Testis (tissue), 3 donors: ENCODE results near the gene SH2D3A. TPM values are rescaled to one million over a fixed set of nuclear protein-coding genes. Genes with fewer than 3 reads are reported as not detected.

Experiments
- DNase-seq: peaks from one replicate; pipeline ENCODE4 v3.0.0-alpha.2; 2019
- H3K27ac ChIP-seq, 2 donors: fragments of 200-600 bp; sonication (generic); one replicate each; pipeline ENCODE4 v1.5.1; 2019
- H3K27me3 ChIP-seq: fragments of 200-600 bp; sonication (generic); one replicate; pipeline ENCODE4 v1.5.1; 2019
- H3K36me3 ChIP-seq: fragments of 200-600 bp; sonication (generic); one replicate; pipeline ENCODE4 v1.5.1; 2017; ENCODE audit warnings: low read depth; ENCODE audit errors: missing control alignments
- H3K4me1 ChIP-seq: fragments of 200-600 bp; sonication (generic); one replicate; pipeline ENCODE4 v1.5.1; 2019
- H3K4me3 ChIP-seq, 2 donors: fragments of 200-600 bp; sonication (generic); one replicate each; pipeline ENCODE4 v1.5.1; 2017 to 2019
- H3K9me3 ChIP-seq: fragments of 200-600 bp; sonication (generic); one replicate; pipeline ENCODE4 v1.5.1; 2017
- CTCF ChIP-seq, 3 experiments: fragments of 450-650 bp in 2 of 3; fragments of 200-600 bp in 1 of 3; sonication (generic) in 1 of 3; IDR thresholded peaks; one replicate each; pipeline ENCODE4 v1.5.1; 2016 to 2019; ENCODE audit warnings: antibody characterized with exemption in 3 of 3, mild to moderate bottlenecking in 2 of 3, moderate library complexity in 1 of 3
- POLR2A ChIP-seq: fragments of 450-650 bp; IDR thresholded peaks from one replicate; pipeline ENCODE4 v1.6.1; 2017; ENCODE audit warnings: antibody characterized with exemption, mild to moderate bottlenecking, moderate library complexity
- WGBS, 2 donors: methylation state at CpG; one replicate each; pipeline ENCODE4 v1.1.5; 2018; 5-methylcytosine and 5-hydroxymethylcytosine counted together
- intact Hi-C: fragments of 100-400 bp; cut with DNase I; formaldehyde crosslinking; loops from one replicate; pipeline ENCODE4 v1.15.1; 2023; ENCODE audit warnings: low total_unique reads
- polyA plus RNA-seq: library from polyadenylated mRNA; stranded (reverse); fragments of 350-450 nt; fragmentation: Illumina TruSeq; extraction: RNeasy Lipid Tissue Mini Kit (QIAGEN cat#74804); gene quantifications from one replicate; pipeline ENCODE4 v1.2.3, GENCODE V29; 2014; ENCODE audit warnings: low read depth, low replicate concordance; ENCODE audit not compliant: insufficient read depth
- total RNA-seq, 2 donors: library from RNA; depleted of rRNA; stranded (reverse); fragments of >200 nt; gene quantifications; one replicate each; pipeline ENCODE4 v1.2.3, GENCODE V29; 2016

Gene SH2D3A
- total and polyA plus RNA-seq, 3 donors from 2014 or later, result 7.4 to 12.8 (median 7.5) TPM

- H3K4me3 ChIP-seq, result peak overlapping the region in 1 of 2 donors; percentile 88
- 0 to 11% methylated on average over 4 to 13 of the region's 13 CpGs for WGBS, 2 donors
- no peaks in the 10 kb centered on the region for H3K9me3 ChIP-seq
- intact Hi-C loops, result no loop called here
- peak overlapping the region; percentile 81 to 94 for H3K27ac ChIP-seq
- DNase-seq, result peak; percentile 99
- TF ChIP-seq POLR2A (no peak), CTCF (IDR thresholded peaks at IDR 0.05) (peak; percentile 47 to 74 (median 64))
- no peaks in the 10 kb centered on the region for H3K36me3 ChIP-seq
- peaks cover 27% of the 10 kb centered on the region for H3K4me1 ChIP-seq
- H3K27me3 ChIP-seq, result no peaks in the 10 kb centered on the region
Measured at GRCh38 chr19:6737873-6738786, 29.1 kb downstream of the SH2D3A start.

GRCh38 chr19:6737284-6737872 lies 29.9 kb downstream of the SH2D3A start, which contains the start of gene GPR108:
Gene GPR108 (minus strand): TSS chr19:6737580. CDS start chr19:6737576, 4 bp downstream.
- DNase-seq, result peak; percentile 100
- no peak for TF ChIP-seq POLR2A
- TF ChIP-seq CTCF (IDR thresholded peaks at IDR 0.05), result no peak
- Histone ChIP-seq H3K27ac (peak within 1 kb of the TSS; percentile 99 to 100), H3K4me3 (peak within 1 kb of the TSS; percentile 83 to 88), H3K4me1 (peaks cover 27% of the 10 kb centered on the region), H3K27me3 (no peaks in the 10 kb centered on the region), H3K36me3 (no peaks in the 10 kb centered on the region), H3K9me3 (no peaks in the 10 kb centered on the region)
- intact Hi-C loops, result no loop called here
- WGBS, 2 donors, result 0% methylated on average over 54 of the region's 55 CpGs; no CpG with 5 or more reads in 1 of the 2 donors

- peak overlapping the region; percentile 99 to 100 for H3K27ac ChIP-seq
- peak overlapping the region; percentile 83 to 88 for H3K4me3 ChIP-seq
- no peaks in the 10 kb centered on the region for H3K9me3 ChIP-seq
- H3K4me1 ChIP-seq, result peaks cover 27% of the 10 kb centered on the region
- TF ChIP-seq POLR2A (no peak), CTCF (IDR thresholded peaks at IDR 0.05) (peak in 1 of 3 experiments; percentile 25)
- H3K36me3 ChIP-seq, result no peaks in the 10 kb centered on the region
- no peaks in the 10 kb centered on the region for H3K27me3 ChIP-seq
- intact Hi-C loops, result no loop called here
- no peak for DNase-seq
- 0% methylated on average over 4 to 16 of the region's 16 CpGs for WGBS, 2 donors
Measured at GRCh38 chr19:6736917-6737283, 30.3 kb downstream of the SH2D3A start.

- TF ChIP-seq CTCF (IDR thresholded peaks at IDR 0.05), result peak; percentile 61 to 73 (median 64)
- peak; percentile 10 for TF ChIP-seq POLR2A
- Histone ChIP-seq H3K4me3 (peak overlapping the region; percentile 83 to 88), H3K36me3 (no peaks in the 10 kb centered on the region), H3K9me3 (no peaks in the 10 kb centered on the region), H3K4me1 (peaks cover 27% of the 10 kb centered on the region), H3K27me3 (no peaks in the 10 kb centered on the region), H3K27ac (peak overlapping the region; percentile 99 to 100)
- peak; percentile 83 for DNase-seq
- 15 to 17% methylated on average over 18 to 25 of the region's 25 CpGs for WGBS, 2 donors
- intact Hi-C loops, result no loop called here
Measured at GRCh38 chr19:6736169-6736916, 30.9 kb downstream of the SH2D3A start.
